T47D (cell line): ENCODE measurements around the gene AGAP2.

Experiments used
- DNase-seq, 2 experiments: peaks; one replicate each; pipeline versions ENCODE4 v3.0.0 to v3.0.0-alpha.2; 2011 to 2012; ENCODE audit warnings: low read depth in 1 of 2, low spot score in 1 of 2
- JUND ChIP-seq: IDR thresholded peaks from 2 replicates; pipeline ENCODE4 v1.6.1; 2012; ENCODE audit warnings: low read depth
- in situ Hi-C: cut with HindIII; loops from 2 replicates; pipeline ENCODE4 v1.10.0; 2016; ENCODE audit warnings: low sequenced_read_pairs, low pct_unique_long_range_greater_than_20kb

Gene AGAP2

DNA sequence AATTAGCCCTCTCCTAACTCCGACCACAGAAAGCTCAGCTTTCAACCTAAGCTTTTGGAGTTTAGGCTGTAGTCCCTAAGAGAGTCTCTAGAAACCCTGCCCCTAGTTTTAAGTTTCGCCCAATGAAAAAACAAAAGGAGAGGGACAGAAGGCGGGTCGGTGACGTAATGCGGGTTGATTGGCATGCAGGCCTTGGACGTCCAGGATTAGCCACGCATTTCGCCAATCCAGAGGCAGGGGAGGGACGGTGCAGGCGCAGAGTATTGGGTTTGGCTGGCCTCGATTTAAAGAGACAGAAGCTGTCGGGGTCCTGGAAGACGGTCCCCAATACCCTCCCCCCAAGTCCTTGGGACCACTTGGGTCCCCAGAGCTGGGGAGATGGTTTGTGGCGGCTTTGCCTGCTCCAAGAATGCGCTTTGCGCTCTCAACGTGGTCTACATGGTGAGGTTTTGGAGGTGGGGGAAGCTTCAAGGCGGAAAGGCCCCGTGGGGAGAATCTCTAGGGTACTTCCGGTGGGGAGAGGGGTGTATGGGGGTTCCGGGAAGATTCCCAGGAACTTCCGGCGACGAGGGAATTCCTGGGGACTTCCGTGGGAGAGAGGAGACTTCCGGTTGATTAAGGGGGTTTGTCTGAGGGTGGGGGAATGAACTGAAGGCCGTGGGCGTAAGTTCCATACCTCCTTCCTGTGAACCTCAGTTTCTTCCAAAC, 6.4 kb upstream of the AGAP2 start, which contains the start of gene TSPAN31:
TSS of gene TSPAN31 (plus strand) at position 263 of the 708 bp plus-strand sequence. CDS start at position 379, 116 bp downstream.
- DNase-seq: peak; percentile 95 to 100
- no peak for TF ChIP-seq JUND
- in situ Hi-C loops: no loop called here

DNA sequence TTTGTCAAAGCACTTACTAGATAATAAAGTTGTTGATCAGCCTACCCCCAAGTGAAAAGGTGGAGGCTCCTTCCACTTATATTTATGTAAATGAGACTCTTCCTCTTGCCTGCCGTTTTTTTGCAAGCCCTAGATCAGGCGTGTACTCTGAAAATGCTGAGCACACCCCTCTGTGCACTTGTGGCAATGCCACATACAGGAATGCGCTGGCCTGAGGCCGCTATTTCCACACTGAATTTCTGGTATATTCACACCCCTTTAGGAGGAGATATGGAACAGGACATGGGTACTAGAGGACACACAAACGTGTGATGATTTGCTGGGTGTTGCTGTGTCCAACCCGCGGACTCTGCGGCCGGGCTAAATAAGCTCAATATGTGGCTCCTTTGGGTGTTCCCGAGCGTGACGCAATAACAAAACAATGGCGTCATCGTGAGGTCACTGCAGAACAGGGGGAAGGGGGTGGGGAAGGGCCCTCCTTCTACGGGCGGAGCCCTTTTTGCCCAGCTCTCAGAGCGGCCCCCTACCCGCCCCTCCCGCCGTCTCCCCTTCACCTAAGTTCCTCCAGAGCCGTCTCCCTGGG, 5.7 kb upstream of the AGAP2 start:
- no peak for DNase-seq
- in situ Hi-C loops: no loop called here
- TF ChIP-seq JUND: no peak

DNA sequence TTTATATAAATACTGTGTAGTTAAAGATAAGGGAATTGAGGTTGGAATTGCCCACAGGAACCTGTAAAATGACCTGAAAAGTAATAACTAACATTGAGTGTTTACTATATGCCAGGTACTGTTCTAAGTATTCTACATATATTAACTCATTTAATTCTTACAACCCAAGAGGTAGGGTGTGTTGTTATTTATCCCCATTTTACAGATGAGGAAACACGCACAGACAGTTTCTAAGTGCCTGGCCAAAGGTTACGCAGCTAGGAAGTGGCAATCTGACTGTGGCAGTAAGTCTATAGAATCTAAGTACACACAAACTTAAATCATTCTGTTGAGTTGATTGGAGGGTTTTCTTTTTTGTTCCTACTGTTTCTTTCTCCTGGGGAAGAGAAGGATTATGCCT, 5.2 kb upstream of the AGAP2 start:
- no peak for TF ChIP-seq JUND
- DNase-seq: no peak
- in situ Hi-C loops: no loop called here

DNA sequence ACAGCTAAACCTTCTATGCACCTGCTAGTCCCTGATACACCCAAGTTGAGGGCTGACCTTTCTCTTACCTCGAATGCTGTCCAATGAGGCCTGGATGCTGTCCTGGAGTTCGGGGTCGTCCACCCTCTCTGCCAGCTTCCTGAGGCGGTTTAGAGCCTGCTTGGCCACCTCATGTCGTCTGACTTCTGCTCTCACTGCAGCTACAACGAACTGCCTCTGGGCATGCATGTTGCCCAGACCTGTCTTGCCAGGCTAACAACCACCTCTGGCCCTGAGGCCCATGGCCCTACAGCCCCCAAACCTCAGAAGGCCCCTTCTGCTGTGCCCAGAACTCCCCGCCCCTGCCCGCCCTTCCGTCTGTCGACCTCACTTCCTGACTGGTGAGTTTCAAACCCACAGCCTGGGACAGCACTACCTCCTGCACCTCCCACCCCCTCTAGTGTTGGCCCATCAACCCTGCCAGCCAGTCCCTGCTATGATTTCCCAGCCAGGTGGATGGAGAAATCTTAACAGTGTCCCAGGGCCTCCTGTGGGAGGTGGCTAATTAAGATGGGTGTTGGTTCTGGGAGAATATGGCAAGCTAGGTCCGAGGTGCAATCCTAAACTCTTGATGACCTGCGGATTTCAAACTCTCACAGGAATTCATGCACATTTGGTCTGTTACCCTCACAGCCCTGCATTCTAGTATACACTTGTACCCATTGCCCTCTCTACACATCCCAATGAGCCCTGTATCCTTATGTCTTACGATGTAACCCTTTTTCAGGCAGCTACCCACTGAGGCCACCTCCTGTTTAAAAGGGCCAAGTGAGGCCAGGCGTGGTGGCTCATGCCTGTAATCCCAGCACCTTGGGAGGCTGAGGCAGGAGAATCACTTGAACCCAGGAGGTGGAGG, 3.5 kb upstream of the AGAP2 start:
- peak in 1 of 2 experiments; percentile 60 for DNase-seq
- no peak for TF ChIP-seq JUND
- in situ Hi-C loops: no loop called here

DNA sequence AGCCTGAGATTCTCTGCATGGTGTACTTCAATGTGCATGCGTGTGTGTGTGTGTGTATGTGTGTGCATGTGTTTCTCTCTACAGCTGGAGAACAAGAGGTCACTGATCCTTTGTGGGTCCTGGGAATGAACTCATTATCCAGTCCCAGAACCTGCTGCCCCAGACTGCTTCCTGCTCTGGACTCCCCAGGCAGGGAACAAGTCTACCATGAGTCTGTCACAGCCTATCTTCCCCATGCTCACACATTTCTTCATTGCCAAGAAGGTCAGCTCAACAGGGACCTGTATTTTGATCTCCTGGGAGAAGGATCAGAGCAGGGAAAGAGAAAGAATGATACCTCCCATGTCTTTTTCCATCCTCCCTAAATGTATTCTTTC, 2.9 kb upstream of the AGAP2 start:
- DNase-seq: no peak
- in situ Hi-C loops: no loop called here
- TF ChIP-seq JUND: no peak

DNA sequence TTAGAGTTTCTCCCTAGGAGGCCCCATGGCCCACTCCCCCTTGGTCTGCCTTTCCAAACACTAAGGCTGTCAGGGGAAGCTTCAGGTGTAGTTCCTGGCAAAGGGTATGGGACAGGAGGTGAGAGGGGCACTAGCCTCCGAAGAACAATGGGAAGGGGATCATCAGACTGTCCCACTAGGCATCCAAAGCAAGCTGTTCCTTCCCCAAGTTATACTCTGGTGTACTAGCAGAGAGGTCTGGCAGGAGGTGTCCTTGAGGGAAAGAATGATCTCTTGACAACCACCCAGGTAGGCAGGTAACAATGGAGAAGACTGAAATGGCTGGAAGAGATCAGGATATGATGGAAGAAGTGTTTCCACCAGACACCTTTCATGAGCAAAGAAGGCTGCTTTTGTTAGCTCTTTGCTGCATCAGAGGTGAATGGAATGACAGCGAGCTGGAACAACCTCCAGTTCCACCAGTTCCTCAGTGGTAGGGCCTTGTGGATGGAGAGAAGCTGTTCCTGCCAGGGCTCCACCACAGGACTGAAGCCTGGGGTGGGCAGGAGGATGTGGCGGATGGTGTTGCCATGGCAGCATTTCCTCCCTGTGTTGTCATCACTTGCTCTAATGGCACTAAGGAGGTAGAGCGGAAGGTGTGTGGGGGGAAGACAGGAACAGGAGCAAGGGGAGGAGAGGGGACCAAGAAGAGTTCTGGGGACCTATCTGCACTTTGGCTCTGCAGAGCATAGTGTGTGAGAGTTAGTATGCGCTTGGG, 2.3 kb upstream of the AGAP2 start:
- no peak for TF ChIP-seq JUND
- no peak for DNase-seq
- in situ Hi-C loops: no loop called here

DNA sequence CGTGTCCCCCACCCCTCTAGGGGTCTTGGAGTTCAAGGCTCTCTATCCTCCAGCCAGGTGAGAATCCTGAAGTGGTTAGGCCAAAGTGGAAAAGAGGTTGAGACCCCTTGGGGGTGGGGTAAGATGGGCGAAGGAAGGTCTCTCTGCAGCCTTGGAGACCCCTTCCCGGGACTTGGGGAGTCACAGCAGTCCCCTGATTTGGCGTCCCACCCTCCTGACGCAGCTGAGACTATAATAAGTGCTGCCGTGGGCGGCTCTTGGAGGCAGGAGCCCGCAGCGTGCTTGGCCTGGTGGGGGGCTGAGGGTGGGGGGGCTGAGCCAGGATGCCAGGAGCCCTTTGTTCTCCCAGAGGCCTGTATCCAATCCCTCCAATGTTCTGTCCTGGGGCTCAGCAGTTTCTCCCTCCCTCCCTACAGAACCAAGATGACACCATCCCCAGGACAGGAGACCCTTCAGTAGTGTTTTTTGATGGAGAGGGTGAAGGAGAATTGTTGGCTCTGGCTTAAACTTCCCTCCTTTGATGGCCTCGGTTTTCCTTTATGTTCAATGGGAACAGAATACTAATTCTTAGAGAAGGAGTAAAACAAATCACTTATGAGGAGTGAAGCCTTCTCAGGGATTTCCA, 1.5 kb upstream of the AGAP2 start:
- DNase-seq: no peak
- TF ChIP-seq JUND: no peak
- in situ Hi-C loops: no loop called here

DNA sequence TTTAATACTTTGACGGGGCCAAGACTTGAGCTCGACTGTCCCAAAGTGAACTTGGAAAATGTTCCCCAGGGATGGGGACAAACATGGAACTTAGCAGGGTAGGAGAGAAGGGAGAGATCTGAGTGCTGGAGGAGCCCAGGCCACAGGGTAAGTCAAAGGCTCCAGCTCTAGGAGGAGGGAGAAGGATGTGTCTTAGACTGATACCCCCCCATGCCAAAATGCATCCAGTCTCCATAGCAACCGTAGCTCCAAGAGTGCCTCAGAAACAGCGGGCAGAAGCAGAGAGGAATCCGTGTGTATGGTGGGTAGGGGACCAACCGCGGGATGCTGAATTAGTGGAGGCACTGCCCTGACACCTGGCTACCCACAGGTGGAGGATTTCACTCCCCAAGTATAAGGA, 845 bp upstream of the AGAP2 start:
- DNase-seq: no peak
- no peak for TF ChIP-seq JUND
- in situ Hi-C loops: no loop called here

DNA sequence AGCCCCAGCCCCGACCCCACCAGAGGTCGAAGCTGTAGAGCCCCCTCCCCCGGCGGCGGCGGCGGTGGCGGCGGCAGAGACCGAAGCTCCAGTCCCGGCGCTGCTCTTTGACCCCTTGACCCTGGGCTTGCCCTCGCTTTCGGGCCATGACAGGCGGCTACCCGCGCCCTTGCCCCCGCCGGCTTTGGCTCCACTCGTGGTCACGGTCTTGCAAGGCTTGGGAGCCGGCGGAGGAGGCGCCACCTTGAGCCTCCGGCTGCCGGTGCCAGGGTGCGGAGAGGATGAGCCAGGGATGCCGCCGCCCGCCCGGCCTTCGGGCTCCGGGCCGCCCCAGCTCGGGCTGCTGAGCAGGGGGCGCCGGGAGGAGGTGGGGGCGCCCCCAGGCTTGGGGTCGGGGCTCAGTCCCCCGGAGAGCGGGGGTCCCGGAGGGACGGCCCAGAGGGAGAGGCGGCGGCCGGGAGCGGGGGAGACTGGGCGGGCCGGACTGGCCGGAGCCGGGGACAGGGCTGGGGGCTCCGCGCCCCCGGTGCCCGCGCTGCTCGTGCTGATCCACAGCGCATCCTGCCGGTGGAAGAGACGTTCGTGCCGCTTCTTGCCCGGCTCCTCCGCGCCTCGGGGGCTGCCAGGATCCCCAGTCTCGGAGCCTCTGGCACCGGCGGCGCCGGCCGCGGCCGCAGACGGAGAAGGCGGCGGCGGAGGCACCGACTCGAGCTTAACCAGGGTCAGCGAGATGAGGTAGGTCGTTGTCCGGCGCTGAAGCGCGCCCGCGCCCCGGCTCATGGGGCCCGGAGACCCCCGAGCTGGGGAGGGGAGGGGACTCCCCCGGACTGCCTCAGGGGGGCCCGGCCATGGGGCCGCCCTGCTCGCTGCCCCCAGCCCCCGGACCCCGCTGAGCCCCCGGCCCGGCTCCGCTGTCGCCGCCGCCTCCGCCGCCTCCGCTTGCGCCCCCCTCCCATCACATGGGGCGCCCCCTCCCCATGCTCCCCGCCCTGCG, 778 bp downstream of the AGAP2 start:
- no peak for TF ChIP-seq JUND
- peak in 1 of 2 experiments; percentile 61 for DNase-seq
- in situ Hi-C loops: no loop called here

DNA sequence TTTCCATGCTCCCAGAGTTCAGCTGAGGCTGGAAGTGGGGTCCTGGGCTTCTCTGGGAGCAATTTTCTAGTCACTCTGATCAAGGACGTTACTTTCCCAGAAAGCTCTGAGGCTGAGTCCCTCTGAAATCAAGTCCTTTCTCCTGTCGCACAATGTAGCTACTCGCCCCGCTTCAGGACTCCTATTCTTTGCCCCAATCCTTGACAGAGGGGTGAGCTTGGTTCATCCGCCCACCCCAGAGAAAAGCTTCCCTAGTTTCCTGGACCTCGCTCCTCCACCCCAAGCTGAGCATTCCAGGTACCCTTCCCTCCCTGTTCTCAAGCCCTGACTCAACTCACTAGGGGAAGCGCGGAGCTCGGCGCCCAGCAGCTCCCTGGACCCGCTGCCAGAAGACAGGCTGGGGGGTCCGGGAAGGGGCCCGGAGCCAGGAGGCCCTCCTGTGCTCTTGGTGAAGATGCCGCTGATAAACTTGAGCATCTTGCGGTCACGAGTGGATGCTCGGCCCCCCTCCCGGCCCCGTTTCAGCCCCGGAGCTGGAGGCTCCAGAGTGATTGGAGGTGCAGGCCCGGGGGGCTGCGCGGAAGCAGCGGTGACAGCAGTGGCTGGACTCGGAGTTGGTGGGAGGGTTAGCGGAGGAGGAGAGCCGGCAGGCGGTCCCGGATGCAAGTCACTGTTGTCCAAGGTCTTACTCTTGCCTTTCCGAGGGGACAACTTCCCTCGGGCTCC, 1.6 kb downstream of the AGAP2 start:
- DNase-seq: no peak
- in situ Hi-C loops: no loop called here
- no peak for TF ChIP-seq JUND
